M059J (cell line): ENCODE results near the gene COL9A3. TPM values are rescaled to one million over a fixed set of nuclear protein-coding genes. Genes with fewer than 3 reads are reported as not detected.

Experiments used
- DNase-seq: peaks from one replicate; pipeline ENCODE4 v3.0.0-alpha.2; 2012; ENCODE audit warnings: low read depth
- total RNA-seq: library from RNA; depleted of rRNA; stranded (reverse); fragments of >200 nt; shearing (Covaris generic); gene quantifications from 2 replicates; pipeline ENCODE4 v1.2.3, GENCODE V29; 2014

Gene COL9A3
- total RNA-seq, 1 experiment from 2014 or later: 0.17 TPM

- no peak for DNase-seq
Observed at GRCh38 chr20:62823688-62824475, 7.0 kb downstream of the COL9A3 start.

GRCh38 chr20:62824476-62825332, 7.9 kb downstream of the COL9A3 start:
- no peak for DNase-seq

GRCh38 chr20:62825333-62825985, 8.6 kb downstream of the COL9A3 start:
- DNase-seq: no peak

DNA sequence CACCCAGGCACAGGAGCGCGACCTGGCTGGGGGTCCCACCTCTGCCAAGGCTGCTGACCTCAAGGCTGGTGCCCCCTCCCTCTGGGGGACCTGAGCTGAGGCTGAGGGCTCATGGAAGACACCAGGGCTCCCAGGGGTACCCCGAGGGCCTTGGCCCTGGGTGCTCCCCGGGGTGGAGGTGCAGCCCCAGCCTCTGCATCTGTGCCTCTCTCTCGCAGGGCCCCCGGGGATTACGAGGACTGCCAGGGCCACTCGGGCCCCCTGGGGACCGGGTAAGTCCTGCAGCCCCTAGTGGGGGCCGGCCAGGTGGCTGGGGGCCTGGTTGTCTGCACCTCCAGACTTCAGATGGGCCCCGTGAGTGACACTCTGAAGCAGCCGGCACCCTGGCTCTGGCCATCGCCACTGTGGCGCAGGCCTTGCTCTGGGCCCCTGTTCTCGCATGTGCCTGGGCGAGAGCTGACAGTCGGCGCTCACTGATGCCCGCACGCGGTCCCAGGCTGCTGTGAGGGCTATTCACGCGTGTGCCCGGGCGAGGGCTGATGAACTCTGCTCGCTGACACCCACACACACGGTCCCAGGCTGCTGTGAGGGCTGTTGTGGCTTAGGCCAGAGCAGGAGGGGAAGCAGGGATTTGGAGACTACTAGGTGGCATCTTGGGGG, 9.3 kb downstream of the COL9A3 start:
- no peak for DNase-seq

DNA sequence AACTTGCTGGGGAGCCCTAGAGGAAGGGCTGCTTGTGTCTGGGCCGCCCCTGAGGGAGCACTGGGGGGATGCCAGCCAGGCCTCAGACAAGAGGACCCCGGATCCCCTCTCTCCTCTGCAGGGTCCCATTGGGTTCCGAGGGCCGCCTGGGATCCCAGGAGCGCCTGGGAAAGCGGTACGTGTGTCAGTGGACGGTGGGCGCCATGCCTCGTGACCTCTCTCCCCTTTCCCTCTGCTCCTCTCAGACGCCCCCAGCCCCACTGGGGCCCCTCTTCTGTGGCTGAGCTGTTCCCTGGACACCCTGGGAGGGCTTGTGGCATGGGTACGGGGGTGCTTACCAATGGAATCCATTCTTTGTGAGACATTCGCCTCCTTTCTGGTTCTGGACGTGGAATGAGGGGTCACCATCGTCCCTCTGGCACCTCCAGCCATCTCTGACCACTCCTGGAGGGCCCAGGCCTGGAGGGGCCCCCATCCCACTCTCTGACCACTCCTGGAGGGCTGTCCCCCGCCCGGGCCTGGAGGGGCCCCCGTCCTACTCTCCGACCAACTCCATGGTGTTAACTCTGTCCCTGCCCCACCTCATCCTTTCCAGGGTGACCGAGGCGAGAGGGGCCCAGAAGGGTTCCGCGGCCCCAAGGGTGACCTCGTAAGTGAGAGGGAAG, 9.9 kb downstream of the COL9A3 start:
- DNase-seq: no peak

DNA sequence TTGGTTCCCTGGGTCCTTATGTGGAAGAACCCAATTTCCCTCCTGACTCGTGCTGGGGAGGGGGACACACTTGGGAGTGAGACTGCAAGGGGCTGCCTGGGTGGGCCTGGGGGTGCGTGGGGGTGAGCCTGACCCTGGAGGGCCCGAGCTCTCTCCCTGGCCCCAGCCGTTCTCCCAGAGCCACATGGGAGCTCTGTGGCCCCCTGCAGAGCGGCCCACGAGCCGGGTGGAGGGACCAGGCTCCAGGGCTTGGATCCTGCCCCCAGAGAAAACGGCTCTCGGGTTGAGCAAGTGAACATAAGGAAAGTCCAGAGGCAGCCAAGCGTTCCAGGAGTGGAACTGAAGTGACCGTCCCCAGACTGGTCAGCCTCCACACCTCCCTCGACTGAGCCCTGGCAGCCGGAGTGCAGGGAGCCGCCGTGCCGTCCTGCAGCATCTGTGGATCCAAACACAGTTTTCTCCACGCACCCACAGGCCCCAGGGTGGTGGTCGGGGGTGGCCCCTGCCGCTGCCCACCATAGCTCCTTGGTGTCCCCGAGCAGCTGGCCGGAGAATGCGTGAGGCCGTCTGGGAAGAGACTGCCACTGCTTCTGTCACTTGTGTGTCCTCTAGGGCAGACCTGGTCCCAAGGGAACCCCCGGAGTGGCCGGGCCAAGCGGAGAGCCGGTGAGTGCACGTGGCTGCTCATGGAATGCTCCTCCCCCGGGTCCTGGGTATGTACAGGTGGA, 10.6 kb downstream of the COL9A3 start:
- DNase-seq: no peak

DNA sequence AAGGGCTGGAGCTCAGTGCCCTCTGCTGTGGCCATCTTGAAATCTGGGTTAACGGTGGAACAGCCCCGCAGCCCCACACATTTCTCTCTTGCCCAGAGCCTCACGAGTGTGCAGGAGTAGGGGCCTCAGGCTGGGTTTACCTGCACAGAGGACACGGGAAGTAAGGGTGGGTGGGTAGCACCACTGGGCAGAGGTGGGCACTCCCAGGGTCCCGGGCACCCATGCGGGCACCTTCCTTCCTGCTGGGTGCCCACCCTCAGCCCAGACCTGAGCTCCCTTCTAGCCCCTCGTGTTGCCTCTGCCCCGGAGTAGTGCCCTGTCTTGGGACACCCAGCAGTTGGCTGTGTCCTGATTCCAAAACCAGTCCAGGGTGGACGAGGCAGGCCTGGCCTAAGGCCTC, 11.2 kb downstream of the COL9A3 start:
- DNase-seq: no peak

DNA sequence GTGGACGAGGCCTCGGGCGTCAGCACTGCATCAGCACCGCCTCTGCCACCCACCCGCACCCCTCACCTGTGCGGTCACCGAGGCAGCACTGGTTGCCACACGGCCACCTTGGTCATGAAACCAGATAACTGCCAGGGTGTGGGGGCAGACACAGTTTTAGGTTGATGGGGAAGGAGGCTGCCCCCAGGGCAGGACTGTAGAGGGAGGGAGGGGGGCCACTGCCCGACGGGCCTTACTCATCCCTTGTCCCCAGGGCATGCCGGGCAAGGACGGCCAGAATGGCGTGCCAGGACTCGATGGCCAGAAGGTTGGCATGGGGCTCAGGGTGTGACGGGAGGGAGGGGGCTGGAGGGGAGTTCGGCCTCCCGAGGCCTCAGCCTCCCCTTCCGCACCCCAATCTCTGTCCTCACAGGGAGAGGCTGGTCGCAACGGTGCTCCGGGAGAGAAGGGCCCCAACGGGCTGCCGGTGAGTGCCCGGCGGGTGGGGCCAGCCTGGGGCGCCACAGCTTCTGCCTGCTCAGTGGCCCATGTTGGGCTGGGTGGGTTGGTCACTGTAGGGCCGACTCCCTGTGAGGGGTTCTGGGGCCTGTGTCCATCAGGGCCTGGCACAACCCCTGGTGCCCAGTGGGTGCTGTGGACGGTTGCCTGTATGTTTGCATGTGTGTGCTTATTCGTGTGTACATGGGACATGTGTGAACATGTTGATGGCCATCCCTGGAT, 11.8 kb downstream of the COL9A3 start:
- no peak for DNase-seq

GRCh38 chr20:62829231-62830230, 12.7 kb downstream of the COL9A3 start:
- DNase-seq: no peak

DNA sequence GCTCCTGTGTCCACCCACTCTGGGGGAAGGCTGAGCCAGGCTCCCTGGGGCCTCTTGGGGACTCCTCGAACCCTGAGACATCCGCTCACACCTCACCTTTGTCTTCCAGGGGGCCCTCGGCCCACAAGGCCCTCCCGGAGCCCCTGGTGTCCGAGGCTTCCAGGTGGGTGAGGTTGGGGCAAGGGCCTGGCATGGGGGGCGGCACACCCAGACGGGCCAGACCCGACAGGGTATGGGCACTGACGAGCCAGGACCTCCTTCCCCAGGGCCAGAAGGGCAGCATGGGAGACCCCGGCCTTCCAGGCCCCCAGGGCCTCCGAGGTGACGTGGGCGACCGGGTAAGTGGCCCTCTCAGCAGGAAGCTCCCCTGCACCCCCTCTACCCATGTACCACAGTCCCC, 13.4 kb downstream of the COL9A3 start:
- DNase-seq: no peak

DNA sequence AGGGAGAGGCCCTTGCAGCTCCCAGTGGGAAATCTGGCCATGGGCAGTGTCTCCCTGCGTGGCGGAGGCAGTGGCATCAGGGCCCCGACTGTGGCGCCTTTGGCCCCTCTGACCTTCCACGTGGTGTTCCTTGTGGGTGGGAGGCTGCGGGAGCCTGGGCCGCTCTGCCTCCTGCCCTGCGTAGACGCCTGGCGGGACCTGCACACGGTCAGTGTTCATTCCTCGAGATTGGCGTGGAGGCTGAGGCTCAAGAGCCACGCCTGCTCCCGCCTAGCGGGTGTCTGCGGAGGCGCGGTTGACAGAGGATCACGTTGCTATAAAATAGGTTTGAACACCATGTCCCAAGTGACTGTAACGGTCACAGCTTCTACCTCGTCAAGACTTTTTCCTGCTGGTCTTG, 14.0 kb downstream of the COL9A3 start:
- DNase-seq: no peak

DNA sequence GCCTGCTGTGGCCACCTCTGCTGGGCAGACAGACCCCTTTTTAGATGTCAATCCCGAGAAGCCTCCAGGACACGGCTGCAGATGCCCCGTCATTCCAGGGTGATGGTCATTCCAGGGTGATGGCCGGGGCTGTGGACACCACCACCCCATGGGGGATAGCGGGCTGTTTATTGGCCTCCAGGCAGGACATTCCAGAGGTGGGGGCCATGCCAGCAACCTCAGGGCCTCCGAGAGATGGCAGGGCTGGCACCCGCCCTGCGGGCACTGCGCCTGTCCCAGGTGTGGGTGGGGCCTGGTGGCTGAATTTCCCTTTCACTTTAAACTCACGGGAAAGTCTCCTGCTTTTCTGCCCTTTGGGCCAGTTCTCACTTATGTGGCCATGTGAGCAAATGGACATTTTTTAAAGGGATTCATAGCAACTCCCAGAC, 14.5 kb downstream of the COL9A3 start:
- peak; percentile 63 for DNase-seq

GRCh38 chr20:62831854-62832211, 15.0 kb downstream of the COL9A3 start:
- no peak for DNase-seq

- DNase-seq: no peak
Observed at GRCh38 chr20:62832212-62832922, 15.5 kb downstream of the COL9A3 start.

DNA sequence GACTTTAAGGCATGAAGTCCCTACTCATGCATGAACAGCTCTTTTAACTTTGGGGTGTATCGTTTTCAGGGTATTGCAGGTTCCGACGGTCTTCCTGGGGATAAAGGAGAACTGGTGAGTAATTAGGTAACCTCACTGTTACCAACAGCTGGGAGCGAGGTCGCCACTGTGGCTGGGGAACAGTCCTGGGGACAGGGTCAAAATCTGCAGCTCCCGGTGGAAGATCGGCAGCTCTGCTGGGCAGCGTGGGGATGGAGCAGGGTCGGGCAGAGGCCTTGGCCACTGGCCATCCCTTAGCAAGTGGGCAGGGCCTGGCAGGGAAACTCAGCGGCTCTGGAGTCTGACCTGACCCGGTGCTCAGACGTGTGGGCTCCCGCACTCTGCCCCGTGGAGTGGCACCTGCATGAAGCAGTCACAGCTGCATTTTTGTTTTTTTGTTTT, 16.1 kb downstream of the COL9A3 start:
- no peak for DNase-seq

DNA sequence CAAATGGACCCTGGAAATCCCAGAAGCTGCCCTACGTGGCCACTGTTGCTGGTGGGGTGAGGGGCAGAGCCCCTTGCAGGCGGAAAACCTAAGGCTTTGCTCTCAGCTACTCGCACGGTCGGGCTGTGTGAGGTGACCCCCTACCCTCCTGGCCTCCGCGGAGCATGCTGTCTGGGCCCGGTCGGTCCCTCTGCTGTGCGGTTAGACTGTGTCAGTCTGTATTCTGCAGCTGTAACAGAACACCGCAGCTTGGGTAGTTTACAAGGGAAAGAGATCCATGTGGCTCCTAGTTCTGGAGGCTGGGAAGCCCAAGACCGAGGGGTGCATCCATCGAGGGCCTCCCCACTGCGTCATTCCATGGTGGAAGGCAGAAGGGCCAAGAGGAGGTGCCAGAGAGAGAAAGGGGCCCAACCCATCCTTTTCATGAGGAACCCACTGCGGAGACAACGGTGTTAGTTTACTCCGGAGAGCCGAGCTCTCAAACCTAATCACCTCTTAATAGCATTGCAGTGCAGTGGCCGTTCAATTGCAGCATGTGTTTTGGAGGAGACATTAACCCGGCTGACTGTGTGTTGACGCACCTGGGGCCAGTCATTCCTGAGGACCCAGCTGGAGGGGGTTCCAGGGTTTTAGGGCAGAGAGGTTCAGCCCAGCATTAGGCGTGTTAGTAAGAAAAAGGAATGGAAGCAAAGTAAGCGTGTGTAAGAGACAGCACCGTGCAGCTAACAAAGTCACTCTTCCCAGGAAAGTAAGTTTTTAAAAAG, 18.3 kb downstream of the COL9A3 start:
- no peak for DNase-seq
